Measurements from ENCODE around the gene ZNF438.

GRCh38 chr10:30943451-30943850, 88.2 kb downstream of the ZNF438 start:
- TF ChIP-seq, protein P1, sequence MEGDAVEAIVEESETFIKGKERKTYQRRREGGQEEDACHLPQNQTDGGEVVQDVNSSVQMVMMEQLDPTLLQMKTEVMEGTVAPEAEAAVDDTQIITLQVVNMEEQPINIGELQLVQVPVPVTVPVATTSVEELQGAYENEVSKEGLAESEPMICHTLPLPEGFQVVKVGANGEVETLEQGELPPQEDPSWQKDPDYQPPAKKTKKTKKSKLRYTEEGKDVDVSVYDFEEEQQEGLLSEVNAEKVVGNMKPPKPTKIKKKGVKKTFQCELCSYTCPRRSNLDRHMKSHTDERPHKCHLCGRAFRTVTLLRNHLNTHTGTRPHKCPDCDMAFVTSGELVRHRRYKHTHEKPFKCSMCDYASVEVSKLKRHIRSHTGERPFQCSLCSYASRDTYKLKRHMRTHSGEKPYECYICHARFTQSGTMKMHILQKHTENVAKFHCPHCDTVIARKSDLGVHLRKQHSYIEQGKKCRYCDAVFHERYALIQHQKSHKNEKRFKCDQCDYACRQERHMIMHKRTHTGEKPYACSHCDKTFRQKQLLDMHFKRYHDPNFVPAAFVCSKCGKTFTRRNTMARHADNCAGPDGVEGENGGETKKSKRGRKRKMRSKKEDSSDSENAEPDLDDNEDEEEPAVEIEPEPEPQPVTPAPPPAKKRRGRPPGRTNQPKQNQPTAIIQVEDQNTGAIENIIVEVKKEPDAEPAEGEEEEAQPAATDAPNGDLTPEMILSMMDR (IDR thresholded peaks at IDR 0.05), result no peak
- no peak for TF ChIP-seq POLR2A (IDR thresholded peaks at IDR 0.05)
